HG03520 (cell line): ENCODE results near the gene SWSAP1.

ENCODE experiments used
- ATAC-seq: cut with Tn5 transposase; IDR thresholded peaks from one replicate; pipeline ENCODE4 v1.9.1; 2021; ENCODE audit warnings: mild to moderate bottlenecking, moderate library complexity; ENCODE audit not compliant: unreplicated experiment

Gene SWSAP1

GRCh38 chr19:11408591-11408990 is 34.1 kb downstream of the SWSAP1 start:
- no peak for ATAC-seq

- no peak for ATAC-seq
Measured at GRCh38 chr19:11410682-11411081, 36.2 kb downstream of the SWSAP1 start.

- no peak for ATAC-seq
Measured at GRCh38 chr19:11414544-11414943, 40.1 kb downstream of the SWSAP1 start.

DNA sequence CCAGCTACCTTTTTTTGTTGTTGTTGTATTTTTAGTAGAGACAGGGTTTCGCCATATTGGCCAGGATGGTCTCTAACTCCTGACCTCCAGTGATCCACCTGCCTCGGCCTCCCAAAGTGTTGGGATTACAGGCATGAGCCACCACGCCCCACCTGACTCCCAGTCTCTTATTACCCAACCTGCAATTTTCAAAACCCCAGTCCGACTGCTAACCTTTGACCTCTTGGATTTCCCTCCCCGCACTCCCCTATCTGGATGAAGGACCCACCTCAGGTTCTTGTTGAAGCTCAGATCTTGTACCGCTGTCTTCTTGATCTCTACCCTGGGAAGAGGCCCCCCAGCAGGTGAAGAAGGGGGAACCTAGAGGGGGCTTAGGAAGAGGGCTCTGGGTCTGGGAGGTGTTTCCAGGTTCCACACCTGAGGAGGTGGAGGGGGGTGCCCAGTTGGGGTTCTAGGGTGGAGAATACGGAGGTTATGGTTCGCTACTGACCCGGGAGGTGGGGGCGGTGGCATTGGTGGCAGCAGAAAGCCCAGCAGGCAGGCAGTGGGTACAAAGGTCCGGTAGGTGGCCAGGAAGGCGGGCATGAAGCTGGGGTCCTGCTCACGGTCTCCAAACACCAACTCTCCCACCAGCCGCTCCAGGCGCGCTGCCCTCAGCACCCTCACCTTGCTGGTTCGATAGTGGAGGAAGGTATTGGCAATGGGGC is 42.0 kb downstream of the SWSAP1 start:
- no peak for ATAC-seq

DNA sequence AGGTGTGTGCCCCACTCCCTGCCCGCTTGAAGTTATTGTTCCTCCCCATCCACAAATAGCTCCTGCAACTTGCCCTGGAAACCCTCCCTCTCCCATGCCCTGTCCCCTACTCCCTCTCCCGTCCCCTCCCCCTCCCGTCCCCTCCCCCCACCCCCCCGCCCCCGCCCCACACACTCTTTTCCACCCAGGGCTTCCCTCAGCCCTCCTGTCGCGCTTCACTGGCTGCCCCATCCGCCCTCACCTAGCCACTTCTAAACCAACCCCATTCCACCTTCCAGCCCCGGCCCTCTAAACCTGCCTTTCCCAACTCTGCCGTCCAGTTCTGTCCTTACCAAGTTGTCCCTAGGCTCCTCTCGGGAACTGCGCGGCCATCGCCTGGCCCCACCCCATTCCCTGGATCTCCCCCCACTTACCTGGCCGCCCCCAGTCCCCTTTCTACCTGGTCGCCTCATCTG is 43.7 kb downstream of the SWSAP1 start:
- no peak for ATAC-seq

DNA sequence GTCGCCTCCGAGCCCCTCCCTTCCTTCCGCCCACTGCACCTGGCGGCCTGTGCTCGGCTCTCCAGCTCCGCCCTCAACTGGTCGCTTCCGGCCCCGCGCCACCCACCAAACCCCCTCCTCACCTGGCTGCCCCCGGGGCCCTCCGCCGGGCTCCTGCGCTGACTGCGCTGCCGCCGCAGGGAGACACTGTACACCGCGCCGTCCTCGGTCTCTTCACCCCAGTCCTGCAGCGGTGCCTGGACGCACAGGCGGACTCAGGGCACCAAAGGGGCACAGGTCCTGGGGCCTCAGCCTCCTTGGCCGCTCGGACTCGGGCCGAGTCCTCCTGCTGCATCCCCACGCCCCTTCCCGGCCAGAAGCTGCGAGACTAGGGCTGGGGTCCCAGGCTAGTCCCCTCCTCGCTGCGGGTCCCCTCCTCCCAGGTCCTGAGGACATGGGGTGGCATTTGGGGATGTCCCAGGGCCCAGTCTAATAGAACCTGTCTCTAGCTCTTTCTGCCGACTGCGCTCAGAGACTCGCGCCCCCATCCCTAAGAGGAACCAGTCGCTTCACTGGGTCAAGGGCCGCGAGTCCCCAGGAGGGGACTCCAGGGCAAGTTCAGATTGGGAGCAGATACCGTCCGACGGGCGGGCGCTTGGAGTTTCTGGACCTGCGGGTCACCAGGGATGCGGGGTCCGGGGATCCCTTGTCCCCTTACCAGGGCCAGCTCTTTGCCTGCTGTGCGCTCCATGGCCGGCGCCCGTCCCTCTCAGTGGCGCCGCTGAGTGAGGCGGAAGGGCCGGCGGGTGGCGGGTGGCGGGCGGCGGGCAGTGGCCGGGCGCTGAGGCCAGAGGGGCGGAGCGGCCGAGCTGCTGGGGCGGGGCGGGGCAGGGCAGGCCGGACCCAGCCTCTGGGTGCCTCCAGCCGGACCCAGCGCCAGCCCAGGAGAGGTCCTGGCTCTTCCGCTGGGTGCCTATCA is 44.4 kb downstream of the SWSAP1 start, which contains the start of gene RGL3:
Gene RGL3, minus strand, starts transcription at position 766 of the 958 bp plus-strand sequence. Its CDS starts 36 bp downstream, at position 730.
- no peak for ATAC-seq

GRCh38 chr19:11420429-11421370 is 46.2 kb downstream of the SWSAP1 start:
- no peak for ATAC-seq

- no peak for ATAC-seq
Measured at GRCh38 chr19:11421371-11422098, 47.1 kb downstream of the SWSAP1 start.

DNA sequence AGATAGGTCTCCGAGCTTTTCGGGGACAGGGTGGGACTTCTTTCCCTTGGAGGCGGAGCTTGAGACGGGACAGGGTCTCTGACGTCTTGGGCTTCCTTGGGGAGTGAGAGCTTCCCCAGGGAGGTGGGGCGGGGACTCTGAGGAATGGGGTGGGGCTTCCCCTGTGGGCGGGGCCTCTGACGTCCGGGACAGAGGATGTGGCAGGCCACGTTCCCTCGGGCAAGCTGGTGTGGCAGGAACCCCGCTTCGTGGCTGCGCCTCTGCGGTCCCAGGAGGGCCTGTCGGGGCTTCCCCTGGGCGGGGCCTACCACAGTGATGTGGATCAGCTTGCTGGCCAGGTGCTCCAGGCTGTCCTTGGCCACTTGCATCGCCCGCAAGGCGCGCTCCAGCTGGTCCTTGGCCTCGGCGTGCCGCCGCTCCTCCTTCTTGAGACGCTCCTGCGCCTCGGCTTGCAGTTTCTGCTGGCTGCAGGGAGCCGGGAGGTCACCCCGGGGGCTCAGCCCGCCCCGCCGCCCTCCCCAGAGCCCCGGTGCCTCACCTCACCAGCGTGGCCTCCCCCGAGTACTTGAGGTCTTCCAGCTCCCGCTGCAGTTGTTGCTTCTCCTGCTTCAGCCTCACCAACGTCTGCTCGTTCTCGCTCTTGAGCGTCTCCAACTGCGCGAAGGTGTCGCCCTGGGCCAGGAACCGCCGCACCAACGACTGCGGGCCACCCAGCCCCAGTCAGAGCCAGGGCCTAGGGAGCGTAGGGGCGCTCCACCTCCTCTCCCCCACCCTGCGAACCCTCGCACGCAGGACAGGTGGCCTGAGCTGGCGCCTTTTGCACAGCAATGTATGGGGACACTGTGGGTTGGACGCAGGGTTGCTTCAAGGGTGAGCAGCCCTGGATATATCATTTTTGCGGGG is 47.9 kb downstream of the SWSAP1 start:
- no peak for ATAC-seq

GRCh38 chr19:11423164-11423790 is 48.8 kb downstream of the SWSAP1 start:
- ATAC-seq, result no peak

- no peak for ATAC-seq
Measured at GRCh38 chr19:11423791-11424181, 49.3 kb downstream of the SWSAP1 start.
